Left ventricle myocardium superior (tissue), 1 donor: ENCODE results near the gene MCRIP2. TPM values are rescaled to one million over a fixed set of nuclear protein-coding genes. Genes with fewer than 3 reads are reported as not detected.

ENCODE experiments used
- ATAC-seq: fragments of 200-7000 bp; cut with Tn5 transposase; one replicate; pipeline ENCODE4 v1.9.1; 2020; ENCODE audit warnings: mild to moderate bottlenecking, moderate library complexity
- DNase-seq: peaks from one replicate; pipeline ENCODE4 v3.0.0-alpha.2; 2020
- intact Hi-C: fragments of 100-400 bp; cut with micrococcal nuclease; formaldehyde crosslinking; loops from one replicate; pipeline ENCODE4 v1.11.0; 2022
- total RNA-seq: library from RNA; stranded (reverse); fragmentation: NEBNext Ultra II Directional; extraction: Animal tissue kit (Norgen Biotek cat#: 25700); gene quantifications from one replicate; pipeline ENCODE4 v1.2.1, GENCODE V29; 2021
- donor health status: DM: no; HTN: yes; CAD: no; lungs with severe emphysema.

The MCRIP2 gene
- total RNA-seq, 1 donor from 2014 or later, result 187 TPM

DNA sequence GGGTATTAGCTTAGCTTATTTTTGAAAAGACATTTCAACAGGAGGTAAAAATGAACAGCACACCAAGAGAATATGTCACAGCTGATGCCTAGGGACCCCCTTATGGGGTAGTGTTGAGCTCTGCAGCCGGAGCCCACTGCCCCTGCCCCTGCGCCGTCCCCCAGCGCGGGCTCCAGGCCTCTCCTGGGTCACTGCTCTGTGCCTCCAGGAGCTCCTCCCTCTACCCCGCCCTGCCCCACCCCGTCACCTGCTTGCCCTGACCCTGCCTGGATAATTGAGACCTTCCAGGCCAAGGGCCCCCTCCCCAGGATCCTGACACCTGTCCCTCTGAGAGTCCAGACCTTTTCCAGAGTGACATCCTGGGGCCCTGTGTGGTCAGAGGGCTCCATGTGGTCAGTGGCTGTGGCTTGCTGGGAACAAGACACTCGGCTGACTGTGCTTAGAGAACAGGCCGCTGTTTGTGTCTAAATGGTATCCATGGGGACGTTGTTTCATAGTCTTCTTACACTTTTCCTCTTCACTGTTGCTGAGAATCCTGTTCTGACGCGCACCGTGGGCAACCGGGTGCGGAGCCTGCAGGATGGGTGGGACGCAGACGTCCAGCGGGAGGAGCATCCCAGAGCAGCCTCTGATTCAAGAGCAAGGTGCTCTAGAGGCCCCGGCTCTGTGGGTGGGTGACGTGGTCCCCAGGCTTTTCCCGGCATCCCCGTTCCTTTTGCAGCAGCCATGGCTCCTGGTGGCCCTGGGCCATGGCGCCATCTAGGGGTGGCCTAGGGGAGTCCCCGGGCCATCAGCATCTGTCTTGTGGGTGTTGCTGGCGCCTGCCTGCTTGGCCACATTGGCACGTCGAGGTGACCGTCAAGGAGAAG, 30.9 kb upstream of the MCRIP2 start:
- intact Hi-C loops, result no loop called here
- ATAC-seq, result peak; percentile 69
- peak; percentile 67 for DNase-seq

GRCh38 chr16:615122-615521, 26.5 kb upstream of the MCRIP2 start:
- DNase-seq, result no peak
- intact Hi-C loops, result no loop called here
- no peak for ATAC-seq

DNA sequence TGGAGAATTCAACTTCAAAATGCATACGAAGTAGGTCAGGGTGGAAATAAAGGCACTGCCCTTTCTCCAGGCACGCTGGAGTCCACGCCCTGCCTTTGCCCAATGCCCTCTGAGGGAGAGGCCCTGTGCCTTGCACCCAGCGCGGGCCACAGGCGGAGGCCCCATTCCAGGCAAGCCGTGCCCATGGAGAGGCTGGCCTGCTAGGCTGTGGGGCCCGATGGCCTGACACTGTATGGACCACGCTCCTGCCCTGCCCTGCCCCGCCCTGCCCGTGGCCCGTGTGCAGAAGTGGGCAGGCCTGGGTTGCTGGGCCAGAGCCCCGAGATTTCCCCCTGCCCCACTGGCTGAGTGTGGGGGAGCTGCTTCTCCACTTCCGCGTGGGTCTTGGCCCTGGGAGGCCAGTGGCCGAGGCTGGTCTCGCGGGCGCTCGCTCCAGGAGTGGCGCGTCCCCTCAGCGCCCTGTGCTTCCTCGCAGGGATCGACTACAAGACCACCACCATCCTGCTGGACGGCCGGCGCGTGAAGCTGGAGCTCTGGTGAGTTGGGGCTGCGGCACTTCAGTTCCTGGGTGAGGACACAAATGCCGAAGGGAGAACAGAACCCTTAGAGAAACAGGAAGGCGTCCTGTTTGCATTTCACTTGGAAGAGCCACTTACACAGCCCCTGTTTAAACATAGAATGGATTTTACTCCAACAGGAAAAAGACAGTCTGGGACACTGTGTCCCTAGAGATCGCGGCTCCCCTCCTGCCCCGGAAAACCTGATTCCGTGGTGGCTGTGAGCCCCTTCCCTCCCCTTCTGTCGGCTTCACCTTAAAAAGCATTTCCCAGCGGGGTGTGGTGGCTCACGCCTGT, 24.7 kb upstream of the MCRIP2 start:
- DNase-seq (no peak), ATAC-seq (no peak)
- intact Hi-C loops, result no loop called here

DNA sequence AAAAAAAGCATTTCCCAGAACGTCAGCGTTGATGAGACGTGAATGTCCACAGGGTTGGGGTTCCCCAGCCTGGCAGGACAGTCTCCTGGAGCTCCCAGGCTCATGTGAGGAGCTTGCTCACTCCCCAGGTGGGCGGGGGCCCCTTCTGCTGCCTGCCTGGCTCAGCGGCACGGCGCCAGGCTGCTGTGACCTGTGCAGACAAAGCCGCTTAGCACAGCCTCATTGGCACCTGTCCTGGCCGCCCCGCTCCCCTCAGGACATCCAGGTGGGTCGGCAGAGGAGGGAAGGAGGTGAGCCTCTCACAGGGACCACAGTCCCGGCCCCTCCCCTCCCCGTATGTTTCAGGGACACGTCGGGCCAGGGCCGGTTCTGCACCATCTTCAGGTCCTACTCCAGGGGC, 23.8 kb upstream of the MCRIP2 start:
- intact Hi-C loops, result no loop called here
- no peak for ATAC-seq
- DNase-seq, result no peak

DNA sequence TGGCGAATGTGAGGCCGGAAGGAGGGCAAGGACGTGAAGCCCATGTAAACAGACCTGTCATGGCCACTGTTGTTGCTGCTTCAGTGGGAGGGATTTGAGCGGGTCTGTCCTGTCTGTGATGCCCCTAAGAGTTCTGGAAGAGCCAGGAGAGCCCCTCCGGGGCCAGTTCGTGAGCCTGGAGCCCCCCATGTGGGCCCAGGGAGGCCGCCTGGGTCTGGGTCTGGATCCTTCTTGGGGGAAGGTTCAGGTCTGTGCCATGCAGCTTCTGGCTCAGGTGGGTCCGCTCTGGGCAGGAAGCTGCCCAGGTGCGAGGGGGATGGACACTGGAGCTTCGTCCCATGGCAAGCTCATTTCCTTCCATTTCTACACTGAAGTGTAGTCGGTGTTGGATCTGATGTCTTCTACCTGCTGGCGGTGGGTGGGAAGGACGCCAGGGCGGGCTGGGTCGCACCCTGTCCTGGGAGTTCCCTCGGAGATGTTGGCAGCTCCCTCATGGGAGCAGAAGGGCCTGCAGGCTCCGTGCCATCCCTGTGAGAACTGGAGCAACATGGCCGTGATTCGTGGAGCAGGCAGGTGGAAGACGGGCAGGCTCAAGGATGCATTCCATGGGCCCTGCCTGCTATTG, 22.0 kb upstream of the MCRIP2 start:
- intact Hi-C loops, result no loop called here
- ATAC-seq (no peak), DNase-seq (no peak)

DNA sequence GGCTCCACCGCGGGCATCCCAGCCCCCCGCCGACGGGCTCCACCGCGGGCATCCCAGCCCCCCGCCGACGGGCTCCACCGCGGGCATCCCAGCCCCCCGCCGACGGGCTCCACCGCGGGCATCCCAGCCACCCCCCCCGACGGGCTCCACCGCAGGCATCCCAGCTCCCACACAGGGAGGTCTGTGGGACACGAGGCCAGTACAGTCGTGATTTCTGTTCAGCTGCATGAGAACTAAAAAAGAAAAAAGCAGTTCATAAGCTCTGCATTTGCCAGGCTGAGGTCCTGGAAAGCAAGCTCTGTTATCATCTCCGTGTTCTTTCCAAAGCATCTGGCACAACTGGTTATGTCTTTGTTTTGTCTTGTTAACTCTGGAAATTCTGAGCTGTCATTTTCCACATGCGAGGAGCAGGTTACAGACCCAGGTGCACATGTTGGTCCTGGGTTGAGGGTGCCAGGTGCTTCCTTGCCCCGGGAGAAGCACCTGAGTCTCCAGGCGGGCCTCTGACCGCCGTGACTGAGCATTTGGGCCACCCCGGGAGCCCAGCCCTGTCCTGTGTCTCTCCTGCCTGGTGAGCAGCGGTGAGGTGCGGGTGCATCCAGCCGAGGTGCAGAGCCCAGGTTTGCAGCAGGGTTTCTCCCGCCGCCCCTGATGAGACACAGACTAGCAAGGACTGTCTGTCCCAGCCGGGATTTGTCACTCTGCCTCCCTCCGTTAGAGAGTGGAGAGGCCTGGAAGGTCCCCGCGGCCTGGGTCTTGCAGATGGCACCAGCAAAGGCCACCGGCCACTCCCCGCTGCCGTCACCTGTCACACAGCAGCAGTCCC, 20.7 kb upstream of the MCRIP2 start:
- ATAC-seq, result no peak
- no peak for DNase-seq
- intact Hi-C loops, result no loop called here

- ATAC-seq (no peak), DNase-seq (no peak)
- intact Hi-C loops, result no loop called here
Observed at GRCh38 chr16:621526-622105, 20.0 kb upstream of the MCRIP2 start.

DNA sequence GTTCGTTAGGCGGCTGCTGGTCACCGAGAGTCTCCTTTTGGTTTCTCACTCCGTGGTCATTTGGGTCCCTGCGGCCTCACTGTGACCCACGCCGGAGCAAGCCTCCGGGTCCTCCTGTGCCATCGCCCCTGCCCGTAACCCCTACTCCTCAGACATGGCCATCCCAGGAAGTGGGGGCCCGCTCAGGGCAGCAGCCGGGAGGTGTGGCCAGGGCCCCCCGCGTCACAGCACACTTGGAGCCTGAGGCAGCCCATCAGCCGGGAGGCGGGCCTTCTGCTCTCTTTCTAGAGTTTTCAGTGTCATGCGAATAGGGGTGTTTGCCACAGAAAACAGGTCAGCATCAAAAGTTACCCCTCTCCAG, 18.7 kb upstream of the MCRIP2 start:
- ATAC-seq (no peak), DNase-seq (no peak)

DNA sequence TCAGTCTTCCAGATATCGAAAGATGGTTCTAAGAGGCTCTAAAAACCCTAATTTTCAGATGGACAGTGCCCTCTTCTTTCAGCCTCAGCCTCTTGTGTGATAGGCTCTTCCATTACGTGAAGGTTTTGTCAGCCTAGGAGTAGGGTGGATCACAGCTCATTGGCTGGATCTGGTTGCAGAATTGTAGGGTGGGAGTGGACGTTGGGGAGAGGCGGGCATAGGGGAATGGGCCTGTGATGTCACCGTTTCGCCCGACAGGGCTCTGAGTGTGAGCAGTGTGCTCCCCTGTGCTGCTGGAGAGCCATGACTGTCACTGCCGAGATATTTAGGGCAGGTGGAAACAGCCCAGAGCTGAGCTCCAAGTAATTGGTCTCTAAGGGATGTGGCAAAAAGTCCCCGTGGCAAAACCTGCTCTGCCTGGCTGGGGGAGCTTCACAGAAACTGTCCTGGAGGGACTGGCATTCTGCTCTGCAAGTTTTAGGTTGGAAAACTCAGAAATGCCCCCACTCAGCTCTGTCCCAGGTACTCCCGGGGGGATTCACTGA, 17.0 kb upstream of the MCRIP2 start:
- ATAC-seq (no peak), DNase-seq (no peak)
- intact Hi-C loops, result no loop called here

More for the DNA sequence above, 18.7 kb upstream of the MCRIP2 start:
- intact Hi-C loops, result no loop called here

GRCh38 chr16:625117-625976, 16.3 kb upstream of the MCRIP2 start:
- DNase-seq, result no peak
- ATAC-seq, result no peak
- intact Hi-C loops, result no loop called here

GRCh38 chr16:625977-626765, 15.5 kb upstream of the MCRIP2 start:
- intact Hi-C loops, result no loop called here
- no peak for DNase-seq
- ATAC-seq, result no peak

DNA sequence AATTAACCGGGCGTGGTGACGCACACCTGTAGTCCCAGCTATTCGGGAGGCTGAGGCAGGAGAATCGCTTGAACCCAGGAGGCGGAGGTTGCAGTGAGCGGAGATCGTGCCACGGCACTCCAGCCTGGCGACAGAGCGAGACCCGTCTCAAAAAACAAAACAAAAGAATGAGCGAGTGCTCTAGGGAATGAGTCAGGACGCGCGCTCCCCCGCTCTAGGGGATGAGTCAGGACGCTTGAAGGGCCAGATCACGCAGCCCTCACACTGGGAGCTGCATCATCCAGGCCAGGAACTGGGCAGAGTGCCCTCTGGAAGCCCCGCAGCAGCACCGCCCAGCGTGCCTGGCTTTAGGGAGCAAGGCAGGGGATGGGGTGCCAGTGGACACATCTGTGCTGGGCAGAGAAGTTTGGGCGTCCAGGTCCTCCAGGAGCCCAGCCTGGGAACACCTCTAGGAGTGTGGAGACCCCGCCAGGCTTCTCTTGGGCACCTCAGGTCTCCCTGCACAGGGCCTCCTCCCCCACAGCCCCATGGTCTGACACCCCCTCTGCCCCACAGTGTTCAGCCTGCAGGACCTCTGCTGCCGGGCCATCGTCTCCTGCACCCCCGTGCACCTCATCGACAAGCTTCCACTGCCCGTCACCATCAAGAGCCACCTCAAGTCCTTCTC, 14.7 kb upstream of the MCRIP2 start:
- no peak for DNase-seq
- intact Hi-C loops, result no loop called here
- no peak for ATAC-seq

- no peak for ATAC-seq
- intact Hi-C loops, result no loop called here
- peak; percentile 58 for DNase-seq
Observed at GRCh38 chr16:627454-628239, 14.0 kb upstream of the MCRIP2 start.

DNA sequence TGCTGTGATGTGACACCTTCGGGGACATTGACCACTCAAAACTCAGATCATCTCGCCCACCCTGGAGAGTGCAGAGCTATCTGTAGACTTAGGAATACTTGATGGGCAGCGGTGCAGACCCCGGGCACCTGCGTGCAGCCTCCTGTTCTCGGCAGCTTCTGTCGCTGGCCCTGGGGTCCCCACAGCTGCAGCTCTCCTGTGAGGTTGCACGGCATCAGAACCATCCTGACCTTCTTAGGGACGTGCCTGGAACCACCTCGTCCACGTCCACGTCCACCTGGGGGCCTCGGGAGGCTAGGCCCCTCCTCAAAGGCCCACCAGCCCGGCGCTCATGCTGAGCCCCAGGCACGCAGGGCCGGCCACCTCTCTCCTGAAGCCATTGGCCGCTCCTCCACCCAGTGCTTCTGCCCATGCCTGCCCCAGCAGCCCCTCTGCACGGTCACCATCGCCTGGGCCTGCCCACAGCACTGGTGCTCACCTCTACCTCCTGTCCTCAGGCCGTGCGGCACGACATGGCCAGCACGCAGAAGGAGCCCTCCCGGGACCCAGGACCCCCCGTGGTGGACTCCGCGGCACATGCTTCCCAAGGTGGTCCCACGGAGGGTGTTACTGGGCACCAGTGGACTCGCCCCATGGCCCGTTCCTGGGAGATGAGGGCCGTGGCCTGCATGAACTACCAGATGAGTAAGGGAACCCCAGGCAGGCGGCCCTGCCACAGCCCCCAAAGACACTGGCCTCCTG, 13.1 kb upstream of the MCRIP2 start:
- intact Hi-C loops, result no loop called here
- DNase-seq (no peak), ATAC-seq (no peak)
